Epithelial cell of proximal tubule (primary cell): ENCODE measurements around the gene XKR8. TPM values are rescaled to one million over a fixed set of nuclear protein-coding genes. Genes with fewer than 3 reads are reported as not detected.
A peak's percentile ranks its signal among the peaks of the same experiment; 100 is the strongest.

Source experiments
- DNase-seq: peaks from one replicate; pipeline ENCODE4 v3.0.0-alpha.2; 2011; ENCODE audit warnings: low read depth
- H3K4me3 ChIP-seq: 2 replicates; pipeline ENCODE4 v1.5.1; 2011; ENCODE audit warnings: low read depth, mild to moderate bottlenecking, low read length
- total RNA-seq: library from RNA; depleted of rRNA; stranded (reverse); fragments of >200 nt; gene quantifications from 2 replicates; pipeline ENCODE4 v1.2.3, GENCODE V29; 2015
- TF ChIP-seq, protein P1 (sequence below): conservative IDR thresholded peaks from 2 replicates; pipeline ENCODE4 v1.5.1; 2012; ENCODE audit warnings: low read depth, mild to moderate bottlenecking, low read length

Gene XKR8
- total RNA-seq, 1 donor from 2014 or later, result 11.1 TPM

DNA sequence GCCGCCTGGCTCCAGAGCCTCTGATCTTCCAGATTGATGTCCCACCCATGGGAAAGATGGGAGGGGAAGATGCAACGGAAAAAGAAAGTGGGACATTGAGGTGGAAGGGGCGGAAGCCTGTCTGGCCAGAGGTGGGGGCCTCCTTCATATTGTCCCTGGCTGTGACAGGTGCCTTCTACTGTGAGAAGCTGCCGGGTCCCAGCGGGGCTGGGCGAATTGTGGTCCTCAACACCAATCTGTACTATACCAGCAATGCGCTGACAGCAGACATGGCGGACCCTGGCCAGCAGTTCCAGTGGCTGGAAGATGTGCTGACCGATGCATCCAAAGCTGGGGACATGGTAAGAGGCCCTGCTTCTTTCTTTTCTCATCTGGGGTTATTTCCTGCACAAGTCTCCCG, 5.6 kb upstream of the XKR8 start:
- TF ChIP-seq, protein P1, sequence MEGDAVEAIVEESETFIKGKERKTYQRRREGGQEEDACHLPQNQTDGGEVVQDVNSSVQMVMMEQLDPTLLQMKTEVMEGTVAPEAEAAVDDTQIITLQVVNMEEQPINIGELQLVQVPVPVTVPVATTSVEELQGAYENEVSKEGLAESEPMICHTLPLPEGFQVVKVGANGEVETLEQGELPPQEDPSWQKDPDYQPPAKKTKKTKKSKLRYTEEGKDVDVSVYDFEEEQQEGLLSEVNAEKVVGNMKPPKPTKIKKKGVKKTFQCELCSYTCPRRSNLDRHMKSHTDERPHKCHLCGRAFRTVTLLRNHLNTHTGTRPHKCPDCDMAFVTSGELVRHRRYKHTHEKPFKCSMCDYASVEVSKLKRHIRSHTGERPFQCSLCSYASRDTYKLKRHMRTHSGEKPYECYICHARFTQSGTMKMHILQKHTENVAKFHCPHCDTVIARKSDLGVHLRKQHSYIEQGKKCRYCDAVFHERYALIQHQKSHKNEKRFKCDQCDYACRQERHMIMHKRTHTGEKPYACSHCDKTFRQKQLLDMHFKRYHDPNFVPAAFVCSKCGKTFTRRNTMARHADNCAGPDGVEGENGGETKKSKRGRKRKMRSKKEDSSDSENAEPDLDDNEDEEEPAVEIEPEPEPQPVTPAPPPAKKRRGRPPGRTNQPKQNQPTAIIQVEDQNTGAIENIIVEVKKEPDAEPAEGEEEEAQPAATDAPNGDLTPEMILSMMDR, result no peak
- DNase-seq, result no peak
- no peak overlapping the region for H3K4me3 ChIP-seq

DNA sequence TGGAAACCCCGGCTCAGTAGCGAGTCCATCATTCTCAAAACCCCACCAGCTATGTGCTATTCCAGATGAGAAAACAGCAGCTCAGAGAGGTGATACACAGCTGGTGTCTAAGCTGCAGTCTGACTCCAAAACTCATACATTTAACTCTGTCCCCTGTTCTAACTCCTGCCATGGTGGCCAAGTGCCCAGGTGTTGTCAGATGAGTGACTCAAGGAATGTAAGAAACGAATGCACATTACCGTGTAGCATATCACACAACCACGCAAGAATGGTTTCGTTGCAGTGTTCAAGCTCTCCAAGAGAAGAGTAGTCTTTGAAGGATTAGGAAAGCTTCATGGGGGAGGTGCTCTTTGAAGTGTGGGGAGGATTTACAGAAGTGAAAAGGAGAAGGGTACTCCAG, 4.7 kb upstream of the XKR8 start:
- DNase-seq, result no peak
- TF ChIP-seq, protein P1, result no peak
- no peak overlapping the region for H3K4me3 ChIP-seq

DNA sequence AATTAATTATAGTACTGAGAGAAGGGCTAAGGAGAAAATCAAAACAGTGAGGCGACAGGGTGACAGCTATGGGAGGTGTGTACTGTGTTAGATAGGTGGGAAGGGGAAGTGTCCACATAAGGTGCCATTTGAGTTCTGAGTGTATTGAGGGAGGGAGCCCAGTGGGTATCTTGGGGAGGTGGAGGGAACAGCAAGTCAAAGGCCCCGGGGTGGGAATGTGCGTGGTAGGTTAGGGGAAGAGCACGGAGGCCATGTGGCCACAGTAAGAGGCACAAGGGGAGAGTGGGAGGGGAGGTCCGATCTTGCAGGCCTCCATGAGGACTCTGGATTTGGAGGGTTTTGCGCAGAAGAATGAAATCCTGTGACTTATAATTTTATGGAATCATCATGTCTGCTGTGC, 3.0 kb upstream of the XKR8 start:
- no peak overlapping the region for H3K4me3 ChIP-seq
- TF ChIP-seq, protein P1, result no peak
- no peak for DNase-seq

DNA sequence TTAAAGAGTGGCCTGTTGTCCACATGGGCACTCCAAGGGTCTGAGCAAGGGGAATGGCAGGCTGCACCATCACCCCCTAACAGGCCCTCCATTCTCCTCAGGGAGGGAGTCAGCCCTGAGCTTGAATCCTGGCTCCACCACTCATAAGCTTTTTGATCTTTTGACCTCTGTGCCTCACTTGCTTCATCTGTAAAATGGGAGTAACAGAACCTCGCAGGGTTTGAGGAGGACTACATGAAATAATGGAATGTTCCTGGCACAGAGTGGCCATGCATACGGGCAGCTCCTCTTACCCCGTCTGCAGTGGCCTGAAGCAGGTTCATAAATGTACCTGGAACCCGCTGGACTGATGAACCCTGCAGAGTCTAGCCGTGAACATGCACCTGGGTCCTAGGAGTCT, 2.1 kb upstream of the XKR8 start:
- H3K4me3 ChIP-seq, result no peak overlapping the region
- TF ChIP-seq, protein P1, result no peak
- no peak for DNase-seq

DNA sequence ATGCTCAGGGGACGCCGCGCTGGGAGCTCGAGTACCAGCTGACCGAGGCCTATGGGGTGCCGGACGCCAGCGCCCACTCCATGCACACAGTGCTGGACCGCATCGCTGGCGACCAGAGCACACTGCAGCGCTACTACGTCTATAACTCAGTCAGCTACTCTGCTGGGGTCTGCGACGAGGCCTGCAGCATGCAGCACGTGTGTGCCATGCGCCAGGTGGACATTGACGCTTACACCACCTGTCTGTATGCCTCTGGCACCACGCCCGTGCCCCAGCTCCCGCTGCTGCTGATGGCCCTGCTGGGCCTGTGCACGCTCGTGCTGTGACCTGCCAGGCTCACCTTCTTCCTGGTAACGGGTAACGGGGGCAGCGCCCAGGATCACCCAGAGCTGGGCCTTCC, 1.3 kb upstream of the XKR8 start:
- DNase-seq, result no peak
- no peak overlapping the region for H3K4me3 ChIP-seq
- TF ChIP-seq, protein P1, result no peak

DNA sequence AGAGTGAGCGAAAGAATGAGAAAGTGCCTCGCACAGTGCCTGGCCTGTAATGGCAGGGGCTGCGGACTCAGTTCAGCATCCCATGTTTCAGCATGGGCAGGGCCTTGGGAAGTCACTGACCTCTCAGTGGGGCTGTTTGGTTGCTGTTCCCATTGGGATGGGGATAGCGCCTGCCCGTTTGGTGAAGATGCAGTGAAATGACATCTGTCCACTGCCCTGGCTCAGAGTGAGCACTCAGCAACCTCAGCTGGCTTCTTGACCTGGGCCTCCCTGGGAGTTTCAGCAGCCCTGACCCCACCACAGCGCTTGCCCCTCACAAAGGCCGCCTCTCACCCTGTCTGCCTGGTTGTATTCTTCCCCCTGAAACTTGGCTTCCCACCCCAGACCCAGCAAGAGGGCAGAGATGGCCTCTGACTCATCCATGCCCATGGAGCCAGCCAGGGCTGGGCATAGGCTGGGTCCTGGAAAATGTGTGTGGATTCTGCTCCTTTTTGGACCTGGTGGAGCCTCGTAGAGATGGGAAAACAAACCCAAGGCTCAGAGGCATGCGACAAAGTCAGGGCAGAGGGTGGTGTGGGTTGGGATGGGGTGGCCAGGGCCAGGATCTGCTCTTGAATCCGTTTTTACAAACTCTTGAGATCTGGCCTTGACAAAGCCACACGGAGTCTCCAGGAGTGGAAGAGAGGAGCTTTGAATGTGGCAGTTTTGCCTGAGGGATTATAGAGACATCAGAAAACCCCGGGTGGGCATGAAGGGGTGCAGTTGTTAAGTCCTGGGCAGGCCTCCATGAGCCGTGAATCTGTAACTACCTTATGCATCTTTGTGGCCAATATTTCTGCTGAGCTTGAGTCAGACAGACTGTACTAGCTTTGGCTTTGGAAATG, 1.2 kb downstream of the XKR8 start:
- TF ChIP-seq, protein P1, result no peak
- DNase-seq, result no peak
- H3K4me3 ChIP-seq, result peak overlapping the region; percentile 79
